ENCODE measurements around the gene CIRBP.
"Not testable (repeated sequence)": the region's sequence is repeated elsewhere in the genome, so short reads cannot be mapped to it uniquely, and the experiment has no call there.

Gene CIRBP

GRCh38 chr19:1245494-1246264, 23.5 kb upstream of the CIRBP start:
- DNase-seq, result no peak

DNA sequence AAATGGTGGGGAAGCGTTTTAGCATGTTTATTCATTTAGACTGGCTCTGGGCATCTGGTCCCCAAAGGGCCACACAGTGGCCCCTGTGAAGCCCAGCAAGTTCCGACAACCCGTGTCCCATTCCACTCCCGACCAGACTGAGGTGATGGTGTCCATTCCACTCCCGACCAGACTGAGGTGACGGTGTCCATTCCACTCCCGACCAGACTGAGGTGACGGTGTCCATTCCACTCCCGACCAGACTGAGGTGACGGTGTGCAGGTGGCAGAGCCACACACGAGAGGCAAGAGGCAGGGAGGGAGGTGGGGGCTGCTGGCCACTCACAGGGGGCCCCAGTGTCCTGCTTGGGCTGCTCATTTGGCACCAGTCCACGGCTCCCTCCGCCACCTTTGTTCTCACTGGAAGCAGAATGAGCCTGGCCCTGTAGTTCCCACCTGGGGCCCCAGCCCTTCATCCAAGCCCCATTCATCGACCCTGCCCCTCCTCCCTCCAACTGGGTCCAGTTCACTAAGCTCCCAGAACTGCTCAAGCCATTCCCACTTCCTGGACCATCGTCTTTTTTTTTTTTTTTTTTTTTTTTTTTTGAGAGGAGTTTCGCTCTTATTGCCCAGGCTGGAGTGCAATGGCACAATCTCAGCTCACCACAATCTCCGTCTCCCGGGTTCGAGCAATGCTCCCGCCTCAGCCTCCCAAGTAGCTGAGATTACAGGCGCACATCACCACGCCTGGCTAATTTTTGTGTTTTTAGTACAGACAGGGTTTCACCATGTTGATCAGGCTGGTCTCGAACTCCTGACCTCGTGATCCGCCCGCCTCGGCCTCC, 22.7 kb upstream of the CIRBP start:
- DNase-seq, result not testable (repeated sequence)

DNA sequence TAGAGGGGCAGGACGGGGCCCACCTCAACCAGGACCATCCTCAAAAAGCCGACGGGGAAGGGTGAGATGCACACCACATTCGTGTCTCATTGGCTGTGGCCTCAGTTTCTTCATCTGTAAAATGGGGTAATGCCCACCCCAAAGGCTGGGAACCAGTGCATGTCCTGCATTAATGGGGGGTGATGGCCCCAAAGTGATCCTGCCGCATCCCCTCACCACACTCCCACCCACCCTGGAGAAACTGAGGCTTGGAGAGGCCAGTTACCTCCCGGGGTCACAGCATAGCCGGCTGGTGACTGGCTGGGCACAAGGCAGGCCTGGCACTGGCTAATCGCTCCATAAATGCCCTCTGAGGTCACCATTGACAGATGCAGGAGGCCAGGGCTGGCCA, 21.4 kb upstream of the CIRBP start:
- DNase-seq, result no peak

DNA sequence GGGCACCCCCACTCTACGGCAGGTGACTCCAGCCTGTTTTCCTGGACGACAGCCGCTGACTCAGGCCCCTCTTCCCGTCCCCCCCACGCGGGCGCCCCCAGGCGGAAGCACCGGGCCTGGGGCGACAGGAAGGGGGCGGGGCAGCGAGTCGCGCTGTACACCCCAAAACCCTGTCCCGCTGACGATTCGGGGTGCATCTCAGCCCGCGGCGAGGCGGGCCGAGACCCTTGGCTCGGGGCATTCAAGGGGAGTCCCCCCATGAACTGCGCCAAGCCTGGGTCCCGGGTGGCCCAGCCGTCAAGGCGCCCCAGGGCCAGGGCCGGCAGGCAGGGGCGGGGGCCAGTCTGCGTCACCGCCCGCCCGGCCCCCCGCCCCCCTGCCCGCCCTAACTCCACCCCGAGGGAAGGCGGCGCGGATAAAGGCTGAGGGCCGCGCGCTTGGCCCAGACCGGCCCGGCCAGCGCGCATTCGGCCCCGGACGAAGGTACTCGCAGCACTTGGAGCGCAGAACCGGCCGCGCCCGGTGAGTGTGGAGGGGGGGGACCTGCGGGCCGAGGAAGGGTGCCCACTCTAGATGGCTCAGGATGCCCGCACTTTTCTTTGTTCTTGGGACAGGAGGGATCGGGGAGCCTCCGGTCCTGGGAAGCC, 20.9 kb upstream of the CIRBP start, which contains the start of gene MIDN:
TSS of gene MIDN (plus strand) at position 445 of the 647 bp plus-strand sequence. CDS start 1,714 bp downstream, outside the sequence.
- DNase-seq, result no peak

- peak; percentile 36 for DNase-seq
Measured at GRCh38 chr19:1248786-1249297, 20.3 kb upstream of the CIRBP start.

DNA sequence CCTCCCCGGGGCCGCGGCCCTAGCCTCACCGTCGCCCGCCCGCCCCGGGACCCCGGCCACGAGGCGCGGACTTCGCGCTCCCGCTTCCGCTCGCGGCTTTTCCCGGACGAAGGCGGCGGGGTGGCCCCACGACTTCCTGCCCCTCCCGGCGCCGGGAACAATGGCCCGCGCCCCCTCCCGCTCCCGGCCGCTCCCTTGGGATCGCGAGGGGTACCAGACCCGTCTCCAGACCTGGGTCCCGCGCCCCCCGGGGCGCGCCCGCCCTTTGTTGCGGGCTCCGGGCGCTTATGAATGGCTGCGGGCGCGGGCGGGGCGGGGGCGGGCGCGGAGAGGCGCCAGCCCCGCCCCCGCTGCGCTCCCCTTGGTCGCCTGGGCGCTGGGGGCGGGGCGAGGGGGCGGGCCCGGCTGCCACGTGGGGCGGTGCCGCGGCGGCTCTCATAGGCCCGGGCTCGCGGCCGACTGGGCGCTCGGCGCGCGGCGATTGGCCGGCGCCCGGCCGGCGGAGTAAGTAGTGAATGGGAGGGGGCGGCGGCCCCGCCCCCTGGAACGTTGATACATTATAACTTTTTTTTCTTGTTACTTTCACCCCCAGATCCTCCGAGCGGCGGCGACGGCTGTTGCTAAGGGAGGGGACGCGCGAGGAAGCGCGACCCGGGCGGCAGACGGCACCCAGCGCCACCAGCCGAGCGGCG, 19.7 kb upstream of the CIRBP start:
- peak; percentile 82 for DNase-seq

- no peak for DNase-seq
Measured at GRCh38 chr19:1249990-1250436, 19.1 kb upstream of the CIRBP start.

GRCh38 chr19:1250437-1251260, 18.5 kb upstream of the CIRBP start:
- peak; percentile 26 for DNase-seq

DNA sequence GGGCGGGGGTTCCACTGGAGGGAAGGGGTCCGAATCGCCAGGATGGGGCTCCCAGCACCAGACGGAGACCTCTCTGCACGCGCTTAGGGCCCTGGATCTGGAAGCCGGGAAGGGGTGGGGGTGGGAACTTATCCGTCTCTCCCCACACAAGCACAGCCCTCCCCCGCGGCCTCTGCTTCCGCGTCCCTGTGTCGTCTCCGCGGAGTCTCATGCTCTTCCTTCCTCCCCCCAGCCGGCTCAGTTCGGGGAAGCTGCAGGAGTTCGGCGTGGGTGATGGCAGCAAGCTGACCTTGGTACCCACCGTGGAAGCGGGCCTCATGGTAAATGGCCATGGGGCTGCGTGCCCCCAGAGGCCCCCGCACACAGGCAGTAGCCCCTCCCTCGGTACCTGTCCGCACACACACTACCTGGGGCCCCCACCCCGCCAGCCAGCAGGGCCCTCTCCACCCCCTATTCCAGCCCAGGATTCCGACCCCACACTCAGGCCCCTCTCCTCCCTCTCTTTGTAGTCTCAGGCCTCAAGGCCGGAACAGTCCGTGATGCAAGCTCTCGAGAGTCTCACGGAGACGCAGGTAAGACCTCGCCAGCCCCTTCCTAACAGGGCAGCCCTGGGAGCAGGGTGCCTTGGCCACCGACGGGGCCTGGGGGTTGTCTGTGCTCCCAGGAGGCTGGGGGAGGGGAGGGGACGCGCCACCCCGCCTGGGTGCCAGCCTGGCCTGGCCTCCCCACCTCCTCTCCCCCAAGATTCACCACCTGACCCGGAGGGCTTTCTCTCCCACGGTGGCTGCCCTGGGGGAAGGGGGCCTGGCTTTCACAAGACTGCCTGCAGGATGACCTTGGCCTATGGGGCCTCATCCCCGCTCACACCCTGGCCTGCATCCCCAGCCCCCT, 17.6 kb upstream of the CIRBP start:
- DNase-seq, result peak; percentile 7

- DNase-seq, result no peak
Measured at GRCh38 chr19:1252221-1252820, 16.8 kb upstream of the CIRBP start.

DNA sequence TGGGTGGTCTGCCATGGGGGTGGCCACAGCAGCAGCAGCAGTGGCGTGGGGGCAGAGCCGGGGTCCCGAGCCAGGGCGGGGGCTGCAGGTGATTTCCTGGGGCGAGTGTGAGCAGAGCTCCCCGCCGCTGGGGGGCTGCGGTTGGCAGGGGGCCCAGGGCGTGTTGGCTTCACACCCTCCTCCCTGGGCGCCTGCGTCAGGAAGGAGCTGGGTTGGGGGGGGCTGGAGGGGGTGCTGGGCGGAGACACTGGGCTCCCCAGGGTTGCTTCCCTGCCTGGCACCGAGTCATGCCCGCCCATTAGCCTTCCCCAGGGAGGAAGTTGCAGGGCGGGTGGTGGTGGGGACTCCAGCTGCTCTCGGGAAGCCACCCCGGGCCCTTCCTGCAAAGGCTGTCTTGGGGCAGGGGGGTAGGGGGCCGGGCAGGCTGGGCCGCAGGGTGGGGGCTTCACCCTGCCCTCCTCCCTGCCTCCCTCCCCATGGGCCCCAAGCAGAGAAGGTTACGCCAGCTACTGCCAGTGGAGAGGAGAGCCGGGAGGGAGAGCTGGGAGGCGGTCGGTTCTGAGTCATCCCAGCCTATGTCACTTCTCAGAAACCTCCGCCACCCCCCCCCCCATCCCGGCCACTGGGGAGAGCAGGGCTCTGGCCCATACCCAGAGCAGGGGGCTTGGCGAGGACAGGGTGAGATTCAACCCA, 16.2 kb upstream of the CIRBP start:
- DNase-seq, result peak; percentile 57

DNA sequence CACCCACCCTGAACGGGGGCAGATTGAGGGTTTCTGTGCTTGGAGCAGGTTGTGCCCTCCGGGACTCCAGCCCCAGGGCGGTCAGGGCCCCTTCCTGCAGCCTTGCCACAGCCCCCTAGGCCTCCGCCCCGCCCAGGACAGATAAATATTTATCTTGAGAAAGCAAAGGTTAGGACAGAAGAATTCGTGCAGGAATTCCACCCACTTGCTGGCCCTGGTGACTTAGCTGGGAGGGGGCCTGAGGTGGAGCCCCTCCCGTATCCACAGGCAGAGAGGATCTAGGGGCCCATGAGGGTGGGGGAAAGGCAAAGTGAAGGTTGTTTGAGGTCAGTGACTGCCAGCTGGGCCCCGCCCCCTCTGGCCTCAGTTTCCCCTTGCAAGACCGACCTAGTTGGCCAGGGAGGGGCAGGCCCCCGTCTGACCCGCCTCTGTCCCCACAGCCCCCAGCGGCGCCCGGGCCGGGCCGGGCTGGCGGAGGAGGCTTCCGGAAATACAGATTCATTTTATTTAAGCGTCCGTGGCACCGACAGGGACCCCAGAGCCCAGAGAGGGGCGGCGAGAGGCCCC, 15.5 kb upstream of the CIRBP start:
- DNase-seq, result no peak

DNA sequence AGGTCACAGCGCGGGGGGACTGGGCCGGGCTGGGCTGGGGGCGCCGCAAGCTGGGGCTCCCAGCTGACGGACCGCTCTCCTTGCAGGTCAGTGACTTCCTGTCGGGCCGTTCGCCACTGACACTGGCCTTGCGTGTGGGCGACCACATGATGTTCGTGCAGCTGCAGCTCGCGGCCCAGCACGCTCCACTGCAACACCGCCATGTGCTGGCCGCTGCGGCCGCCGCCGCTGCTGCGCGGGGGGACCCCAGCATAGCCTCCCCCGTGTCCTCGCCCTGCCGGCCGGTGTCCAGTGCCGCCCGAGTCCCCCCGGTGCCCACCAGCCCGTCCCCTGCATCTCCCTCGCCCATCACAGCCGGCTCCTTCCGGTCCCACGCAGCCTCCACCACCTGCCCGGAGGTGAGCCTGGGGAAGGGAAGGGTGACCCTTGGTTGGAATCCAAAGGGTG, 15.0 kb upstream of the CIRBP start:
- no peak for DNase-seq

DNA sequence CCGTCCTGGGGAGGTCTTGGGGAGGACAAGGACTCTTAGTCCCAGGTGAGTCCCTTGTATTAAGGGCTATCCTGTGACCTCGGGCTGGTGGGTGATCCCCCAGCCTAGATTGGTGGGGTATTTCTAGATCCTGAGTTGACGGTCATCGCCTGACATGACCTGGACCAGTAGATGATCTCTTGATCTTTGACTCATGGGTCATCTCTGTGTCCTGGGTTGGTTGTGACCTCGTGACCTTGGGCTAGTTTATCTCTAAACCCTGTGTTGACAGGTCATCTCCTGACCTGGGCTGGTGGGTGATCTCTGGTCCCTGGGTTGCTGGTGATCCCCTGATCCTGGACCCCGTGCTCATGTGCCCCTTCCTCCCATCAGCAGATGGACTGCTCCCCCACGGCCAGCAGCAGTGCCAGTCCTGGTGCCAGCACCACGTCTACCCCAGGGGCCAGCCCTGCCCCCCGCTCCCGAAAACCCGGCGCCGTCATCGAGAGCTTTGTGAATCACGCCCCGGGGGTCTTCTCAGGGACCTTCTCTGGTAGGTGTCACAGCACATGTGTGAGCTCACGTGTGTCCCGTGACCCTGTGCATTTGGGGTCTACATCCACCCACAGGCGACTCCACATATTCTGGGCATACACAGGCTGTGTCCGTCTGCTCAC, 14.5 kb upstream of the CIRBP start:
- no peak for DNase-seq

DNA sequence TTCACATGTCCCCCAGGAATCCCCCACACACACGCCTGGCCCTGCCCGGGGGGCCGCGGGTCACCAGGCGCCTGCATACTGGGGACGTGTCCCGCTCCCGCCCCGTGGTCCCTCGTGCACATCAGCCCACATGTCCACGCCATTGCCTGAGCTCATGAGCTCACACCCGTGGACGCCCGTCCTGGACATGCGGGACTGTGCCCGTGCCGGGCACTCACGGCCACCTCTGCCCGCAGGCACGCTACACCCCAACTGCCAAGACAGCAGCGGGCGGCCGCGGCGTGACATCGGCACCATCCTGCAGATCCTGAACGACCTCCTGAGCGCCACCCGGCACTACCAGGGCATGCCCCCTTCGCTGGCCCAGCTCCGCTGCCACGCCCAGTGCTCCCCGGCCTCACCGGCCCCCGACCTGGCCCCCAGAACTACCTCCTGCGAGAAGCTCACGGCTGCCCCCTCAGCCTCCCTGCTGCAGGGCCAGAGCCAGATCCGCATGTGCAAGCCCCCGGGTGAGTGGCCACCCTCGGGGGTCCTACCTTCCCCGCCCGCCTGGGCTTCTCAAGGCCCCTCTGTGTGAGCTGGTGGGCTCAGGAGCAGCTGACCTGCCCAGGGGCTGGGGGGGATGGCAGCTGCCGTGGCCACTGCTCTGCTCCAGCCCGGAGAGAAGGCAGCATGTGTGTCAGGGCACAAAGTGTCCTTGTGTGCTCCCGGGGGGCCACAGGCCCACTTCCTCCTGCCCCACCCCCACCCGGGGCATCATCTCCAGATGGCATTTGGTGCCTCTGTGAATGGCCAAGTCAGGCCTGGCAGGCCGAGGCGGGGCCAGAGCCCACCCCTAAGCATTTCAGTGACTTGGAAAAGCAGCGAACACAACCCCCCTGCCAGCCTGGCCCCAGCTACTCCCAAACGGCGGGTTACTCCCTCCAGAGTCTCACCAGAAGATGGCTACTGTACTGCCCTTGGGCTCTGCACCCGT, 13.7 kb upstream of the CIRBP start:
- DNase-seq, result no peak

- no peak for DNase-seq
Measured at GRCh38 chr19:1256646-1257474, 12.3 kb upstream of the CIRBP start.
